PC-9 (cell line): Measurements from ENCODE around the gene GALE.

Source experiments
- CTCF ChIP-seq: fragments of 200-600 bp; sonication (generic); conservative IDR thresholded peaks from 2 replicates; pipeline ENCODE4 v1.6.1; 2017; ENCODE audit warnings: mixed run types, antibody characterized with exemption, mild to moderate bottlenecking, moderate library complexity
- EZH2 ChIP-seq: fragments of 200-600 bp; sonication (generic); IDR thresholded peaks from 2 replicates; pipeline ENCODE4 v1.8.0; 2017; ENCODE audit warnings: antibody characterized with exemption, low read depth

- TF ChIP-seq CTCF (no peak), EZH2 (no peak)
These were observed 1.3 kb upstream of the GALE start for GRCh38 chr1:23801876-23802275.
